GM19238 (cell line): Measurements from ENCODE around the gene NSMCE1.
"Not testable (repeated sequence)": the region's sequence is repeated elsewhere in the genome, so short reads cannot be mapped to it uniquely, and the experiment has no call there.

Experiments used
- DNase-seq: peaks from one replicate; pipeline ENCODE4 v3.0.0; 2011; ENCODE audit warnings: low spot score; ENCODE audit not compliant: insufficient read length

Gene NSMCE1

GRCh38 chr16:27272697-27273096 is 4.1 kb upstream of the NSMCE1 start:
- not testable (repeated sequence) for DNase-seq

DNA sequence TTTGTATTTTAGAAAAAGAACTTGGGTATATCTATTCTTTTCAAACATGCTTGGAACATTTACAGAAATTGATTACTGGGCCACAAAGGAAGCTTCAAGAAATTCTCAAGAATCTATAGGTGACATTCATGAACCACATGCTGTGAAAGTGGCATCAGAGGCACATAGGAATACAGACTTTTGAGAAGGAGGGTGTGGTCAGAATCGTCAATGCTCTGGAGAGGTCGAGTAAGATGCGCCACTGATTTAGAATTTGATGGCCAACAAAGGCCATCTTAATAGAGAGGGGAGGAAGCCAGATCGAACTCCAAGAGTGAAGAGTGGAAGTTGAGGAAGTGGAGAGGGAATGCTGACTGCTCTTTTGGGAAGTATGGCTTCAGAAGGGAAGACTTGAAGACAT is 3.5 kb upstream of the NSMCE1 start:
- no peak for DNase-seq

DNA sequence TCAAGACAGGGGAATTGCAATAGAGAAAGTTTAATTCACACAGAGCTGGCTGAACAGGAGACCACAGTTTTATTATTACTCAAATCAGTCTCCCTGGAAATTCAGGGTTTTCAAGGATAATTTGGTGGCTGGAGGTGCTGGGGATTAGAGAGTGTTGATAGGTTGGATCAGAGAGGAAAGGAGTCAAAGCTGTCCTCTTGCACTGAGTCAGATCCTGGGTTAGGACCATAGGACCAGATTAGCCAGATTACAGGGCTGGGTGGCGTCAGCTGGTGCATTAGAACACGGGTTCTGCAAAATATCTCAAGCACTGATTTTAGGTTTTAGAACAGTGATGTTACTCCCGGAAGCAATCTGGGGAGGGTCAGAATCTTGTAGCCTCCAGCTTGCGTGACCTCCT is 1.8 kb upstream of the NSMCE1 start:
- no peak for DNase-seq

DNA sequence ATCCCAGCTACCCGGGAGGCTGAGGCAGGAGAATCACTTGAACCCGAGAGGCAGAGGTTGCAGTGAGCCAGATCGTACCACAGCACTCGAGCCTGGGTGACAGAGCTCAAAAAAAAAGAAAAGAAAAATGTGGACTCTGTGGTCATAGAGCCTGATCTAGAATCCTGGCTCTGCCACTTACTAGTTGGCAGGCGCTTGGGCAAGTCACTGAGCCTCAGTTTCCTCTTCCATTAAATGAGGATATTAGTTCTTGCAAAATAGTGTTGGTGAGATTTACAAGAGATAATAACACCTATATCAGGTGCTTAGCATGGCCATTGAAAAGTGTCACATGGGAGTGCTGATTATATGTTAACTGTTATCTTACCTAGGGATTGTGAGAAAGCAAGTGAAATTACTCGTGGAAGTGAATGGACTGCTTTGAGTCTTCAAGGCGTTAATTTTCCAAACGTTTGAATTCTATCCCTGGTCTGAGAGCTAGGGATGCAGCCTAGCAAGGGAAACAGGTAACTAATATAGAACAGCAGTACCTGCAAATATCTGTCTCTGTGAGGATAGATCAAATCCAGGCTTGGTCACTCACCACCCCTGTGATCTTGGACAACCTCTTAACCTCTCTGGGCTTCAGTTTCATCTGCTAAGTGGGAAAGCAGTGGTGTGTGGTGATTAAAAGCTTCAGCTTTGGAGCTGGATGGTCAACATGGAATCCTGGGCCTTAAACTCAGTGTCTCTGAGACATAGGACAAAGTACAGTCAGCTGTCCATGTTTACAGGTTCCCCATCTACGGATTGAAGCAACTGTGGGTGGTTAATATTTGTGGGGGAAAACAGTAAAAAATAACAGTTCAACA is 953 bp upstream of the NSMCE1 start:
- no peak for DNase-seq

DNA sequence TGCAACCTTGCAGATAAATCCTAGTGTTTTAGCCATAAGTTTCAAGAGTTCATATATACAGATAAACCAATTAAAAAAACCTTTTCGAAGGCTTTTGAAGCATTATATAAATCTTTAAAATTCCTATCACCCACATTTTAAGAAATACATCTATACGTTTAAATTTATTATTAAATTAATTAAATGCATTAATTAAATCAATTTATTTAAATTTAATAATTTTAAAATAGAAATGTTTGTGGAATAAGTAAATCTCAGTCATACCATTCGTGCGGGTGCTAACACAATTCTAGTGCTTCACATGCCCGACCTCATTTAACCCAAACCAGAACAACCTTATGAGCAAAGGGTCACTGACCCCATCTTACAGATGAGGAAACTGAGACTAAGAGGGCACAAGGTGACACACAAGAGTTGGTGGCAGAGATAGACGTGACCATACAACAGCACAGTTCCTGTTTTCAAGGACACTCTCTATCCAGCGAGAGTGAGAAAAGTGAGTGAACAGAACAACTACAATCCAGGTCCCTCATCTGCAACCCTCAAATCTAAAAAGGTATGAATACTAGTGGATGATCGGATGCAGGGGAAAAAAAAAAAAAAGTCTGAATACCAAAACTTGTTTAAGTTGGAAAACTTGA is 1.4 kb downstream of the NSMCE1 start:
- DNase-seq, result no peak

- no peak for DNase-seq
Observed at GRCh38 chr16:27265982-27266381, 2.6 kb downstream of the NSMCE1 start.

- DNase-seq, result no peak
Observed at GRCh38 chr16:27264151-27264550, 4.4 kb downstream of the NSMCE1 start.

DNA sequence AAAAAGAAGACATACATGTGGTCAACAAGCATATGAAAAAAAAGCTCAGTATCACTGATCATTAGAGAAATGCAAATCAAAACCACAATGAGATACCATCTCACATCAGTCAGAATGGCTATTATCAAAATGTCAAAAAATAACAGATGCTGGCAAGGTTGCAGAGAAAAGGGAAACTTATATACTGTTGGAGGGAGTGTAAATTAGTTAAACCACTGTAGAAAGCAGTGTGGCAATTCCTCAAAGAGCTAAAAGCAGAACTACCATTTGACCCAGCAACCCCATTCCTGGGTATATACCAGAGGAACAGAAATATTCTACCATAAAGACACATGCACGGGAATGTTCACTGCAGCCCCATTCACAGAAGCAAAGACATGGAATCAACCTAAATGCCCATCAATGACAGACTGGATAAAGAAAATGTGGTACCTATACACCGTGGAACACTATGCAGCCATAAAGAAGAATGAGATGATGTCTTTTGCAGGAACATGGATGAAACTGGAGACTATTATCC is 5.6 kb downstream of the NSMCE1 start:
- DNase-seq, result not testable (repeated sequence)

DNA sequence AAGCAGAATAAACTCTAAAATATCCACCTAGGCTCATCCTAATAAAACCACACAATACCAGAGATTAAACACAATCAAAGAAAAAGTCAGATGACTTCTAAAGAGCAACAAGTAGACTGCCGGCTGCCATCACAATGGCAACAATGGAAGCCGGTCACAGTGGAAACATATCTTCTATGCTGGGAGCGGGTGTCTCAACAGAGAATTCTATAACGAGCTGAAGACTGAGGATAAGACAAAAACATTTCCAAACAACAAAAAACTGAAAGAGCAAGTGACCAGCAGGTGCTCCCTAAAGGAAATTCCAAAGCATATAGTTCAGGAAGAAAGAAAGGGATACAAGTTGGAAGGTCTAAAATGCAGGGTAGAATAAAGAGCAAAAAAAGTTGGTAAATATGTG is 8.9 kb downstream of the NSMCE1 start:
- DNase-seq, result no peak

DNA sequence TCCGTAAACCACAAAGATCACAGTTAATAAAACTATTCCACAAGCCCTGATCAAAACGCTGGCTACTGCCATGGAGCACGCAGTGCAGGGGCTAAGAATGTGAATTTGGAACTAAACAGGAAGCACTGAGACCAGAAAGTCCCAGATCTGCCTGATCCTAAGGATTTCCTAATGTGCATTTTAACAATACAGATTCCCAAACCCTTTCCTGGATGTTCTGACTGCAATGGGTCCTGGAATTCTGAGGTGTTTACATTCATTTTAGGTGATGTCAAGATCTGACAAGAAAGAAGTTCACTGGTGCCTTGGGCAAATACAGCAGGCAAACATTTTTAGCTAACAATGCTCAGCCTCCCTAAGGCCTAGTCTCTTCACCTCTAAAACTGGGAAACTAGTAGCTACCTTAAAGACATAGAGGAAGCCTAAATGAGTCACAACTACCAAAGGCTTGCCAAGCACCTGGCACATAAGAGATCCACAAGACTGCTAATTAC is 10.3 kb downstream of the NSMCE1 start:
- no peak for DNase-seq

DNA sequence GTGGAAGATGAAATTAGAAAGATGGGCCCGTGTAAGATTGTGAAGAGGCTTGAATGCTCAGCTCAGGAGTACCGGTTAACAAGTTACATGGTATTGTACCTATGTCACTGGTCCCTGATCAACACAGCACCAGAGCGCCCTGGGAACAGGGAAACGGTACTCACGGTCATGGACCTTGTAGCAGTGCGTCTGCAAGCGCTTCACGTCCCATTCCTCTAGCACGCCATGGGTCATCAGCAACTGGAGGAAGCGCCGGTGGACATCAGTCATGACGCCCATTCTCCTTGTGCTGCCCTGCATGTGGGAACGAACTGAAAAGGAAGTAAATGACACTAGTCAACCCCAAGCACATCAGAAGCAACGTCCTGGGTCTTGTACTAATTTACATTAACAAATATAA is 11.3 kb downstream of the NSMCE1 start:
- DNase-seq, result no peak

DNA sequence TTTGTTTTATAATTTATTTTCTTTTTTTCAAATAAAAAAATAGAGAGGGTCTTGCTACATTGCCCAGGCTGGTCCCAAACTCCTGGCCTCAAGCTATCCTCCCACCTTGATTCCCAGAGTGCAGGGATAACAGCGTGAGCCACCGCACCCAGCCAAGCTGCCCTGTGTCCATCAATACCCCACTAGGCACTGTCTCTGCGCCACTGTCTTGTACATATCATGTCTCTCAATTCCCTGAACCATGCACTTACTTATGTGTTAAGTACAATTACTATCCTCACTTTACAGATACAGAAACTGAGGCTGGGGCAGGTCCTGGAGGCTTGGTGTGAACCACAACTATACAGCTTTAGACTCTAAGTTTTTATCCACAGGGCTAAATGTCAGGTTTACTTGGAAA is 11.7 kb downstream of the NSMCE1 start:
- no peak for DNase-seq

GRCh38 chr16:27254262-27254811 is 14.2 kb downstream of the NSMCE1 start:
- no peak for DNase-seq

DNA sequence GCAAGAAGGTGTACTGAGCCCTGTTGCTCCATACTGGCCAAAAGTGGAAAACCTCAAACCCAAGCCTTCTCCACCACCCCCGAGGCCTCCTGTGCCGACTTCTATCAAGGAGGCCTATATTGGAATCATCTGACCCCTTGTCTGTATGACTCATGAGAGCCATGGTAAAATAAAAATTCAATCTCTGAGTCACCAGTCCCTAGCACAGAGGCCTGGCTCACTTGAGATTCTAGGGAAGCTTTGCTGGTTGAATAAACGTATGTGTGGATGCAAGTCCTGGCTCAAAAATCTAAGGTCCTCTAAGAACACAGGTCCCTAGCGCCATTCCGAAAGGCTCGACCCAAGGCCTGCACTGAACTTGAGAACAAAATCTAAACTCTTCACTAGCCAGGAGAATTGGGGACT is 15.0 kb downstream of the NSMCE1 start:
- no peak for DNase-seq

DNA sequence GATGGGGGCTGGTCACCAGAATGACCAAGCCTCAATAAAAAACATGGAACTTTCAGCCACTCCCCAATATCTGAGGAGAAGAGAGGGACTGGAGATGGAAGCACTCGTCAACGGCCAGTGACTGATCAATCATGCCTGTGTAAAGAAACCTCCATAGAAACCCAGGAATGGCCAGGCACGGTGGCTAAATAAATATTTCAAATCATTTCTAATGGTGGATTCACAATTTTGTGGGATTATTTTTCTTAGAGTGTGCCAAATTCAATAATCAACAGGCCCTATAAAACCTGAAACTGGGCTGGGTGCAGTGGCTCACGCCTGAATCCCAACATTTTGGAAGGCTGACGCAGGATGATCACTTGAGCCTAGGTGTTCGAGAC is 16.4 kb downstream of the NSMCE1 start:
- DNase-seq, result no peak

DNA sequence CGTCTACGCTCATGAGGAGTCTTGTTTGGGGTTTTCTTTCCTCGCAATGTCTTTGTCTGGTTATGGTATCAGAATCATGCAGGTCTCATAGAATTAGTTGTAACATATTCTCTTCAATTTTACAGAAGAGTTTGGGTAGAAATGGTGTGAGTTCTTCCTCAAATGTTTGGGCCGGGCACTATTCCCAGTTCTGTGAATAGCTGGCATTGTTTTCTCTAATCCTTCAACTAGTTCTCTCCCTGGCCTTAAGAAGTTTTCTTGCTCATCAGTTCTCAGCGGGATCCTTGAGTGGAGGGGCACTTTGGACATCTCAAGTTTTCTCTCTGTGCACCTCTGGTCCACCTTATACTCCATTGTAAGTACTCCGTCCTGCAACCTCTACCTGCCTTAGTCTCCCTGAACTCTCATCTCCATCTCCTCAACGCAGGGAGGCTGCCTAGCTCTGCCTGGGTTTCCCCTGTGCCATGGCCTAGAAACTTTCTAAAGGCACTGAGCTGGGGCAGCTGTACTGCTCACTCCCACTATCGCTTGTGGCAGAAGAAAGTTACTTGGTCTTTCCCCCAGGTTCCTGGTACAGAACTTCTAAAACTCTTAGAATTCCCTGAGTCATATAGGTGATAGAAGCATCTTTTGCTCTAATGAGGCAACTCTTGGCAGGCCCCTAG is 16.9 kb downstream of the NSMCE1 start:
- DNase-seq, result no peak

- not testable (repeated sequence) for DNase-seq
Observed at GRCh38 chr16:27248886-27249285, 19.7 kb downstream of the NSMCE1 start.

GRCh38 chr16:27248036-27248435 is 20.5 kb downstream of the NSMCE1 start:
- no peak for DNase-seq

DNA sequence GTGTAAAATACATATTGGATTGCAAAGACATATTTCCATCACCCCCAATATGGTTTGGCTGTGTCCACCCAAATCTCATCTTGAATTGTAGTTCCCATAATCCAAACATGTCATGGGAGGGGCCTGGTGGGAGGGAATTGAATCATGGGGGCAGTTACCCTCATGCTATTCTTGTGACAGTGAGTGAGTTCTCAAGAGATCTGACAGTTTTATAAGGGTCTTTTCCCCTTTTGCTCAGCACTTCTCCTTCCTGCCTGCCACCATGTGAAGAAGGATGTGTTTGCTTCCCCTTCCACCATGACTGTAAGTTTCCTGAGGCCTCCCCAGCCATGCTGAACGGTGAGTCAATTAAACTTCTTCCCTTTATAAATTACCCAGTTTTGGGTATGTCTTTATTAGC is 21.5 kb downstream of the NSMCE1 start:
- DNase-seq, result not testable (repeated sequence)

DNA sequence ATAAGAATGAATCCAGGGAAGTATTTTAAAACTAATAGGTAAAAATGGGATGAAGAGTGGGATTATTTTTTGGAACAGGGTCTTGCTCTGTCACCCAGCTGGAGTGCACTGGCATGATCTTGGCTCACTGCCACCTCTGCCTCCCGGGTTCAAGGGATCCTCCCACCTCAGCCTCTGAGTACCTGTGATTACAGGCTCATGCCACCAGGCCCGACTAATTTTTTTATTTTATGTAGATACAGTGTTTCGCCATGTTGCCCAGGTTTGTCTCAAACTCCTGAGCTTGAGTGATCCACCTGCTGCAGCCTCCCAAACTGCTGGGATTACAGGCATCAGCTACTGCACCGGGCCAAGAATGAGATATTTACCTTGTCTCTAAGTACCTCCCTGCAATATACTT is 22.1 kb downstream of the NSMCE1 start:
- DNase-seq, result no peak

DNA sequence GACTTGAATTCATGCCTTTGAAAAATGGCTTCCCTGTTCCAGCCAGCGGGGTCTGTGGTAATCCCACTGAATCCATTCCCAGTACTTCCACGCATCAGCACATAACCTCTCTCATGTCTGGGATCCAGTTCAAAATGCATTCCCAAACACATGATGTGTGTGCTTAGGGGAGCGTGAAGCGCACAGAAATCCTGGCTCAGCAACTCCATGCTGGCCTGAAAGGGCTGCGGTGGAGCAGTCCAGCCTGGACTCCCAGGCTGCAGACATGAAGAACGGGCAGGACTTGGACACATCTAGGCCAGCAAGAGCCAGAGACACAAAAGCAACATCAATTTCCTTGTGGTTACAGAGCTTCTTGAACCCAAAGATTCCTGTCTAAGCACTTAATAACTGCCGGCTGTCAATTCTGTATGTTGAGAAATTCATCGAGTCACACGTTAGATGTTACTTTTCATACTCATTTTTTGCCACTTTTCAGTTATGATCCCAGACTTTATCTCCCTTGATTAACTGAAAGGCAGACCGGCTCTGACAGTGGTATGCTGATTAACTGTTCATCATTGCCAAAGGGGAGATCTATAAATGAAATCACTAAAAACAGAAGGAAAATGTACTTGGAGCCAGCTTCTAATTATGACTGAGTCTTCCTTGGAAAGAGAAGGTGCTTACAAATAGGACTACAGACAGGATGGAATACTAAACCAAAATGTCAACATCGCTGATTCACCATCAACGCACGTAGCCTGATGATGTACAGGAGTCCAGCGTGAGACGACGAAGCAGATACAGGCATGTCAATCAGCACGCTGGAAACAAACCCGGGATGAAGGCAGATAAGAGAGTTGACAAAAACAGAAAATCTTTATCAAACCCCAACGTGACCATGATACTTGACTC is 23.0 kb downstream of the NSMCE1 start:
- no peak for DNase-seq
